HCT116 (cell line): Measurements from ENCODE around the gene FGF19. TPM values are rescaled to one million over a fixed set of nuclear protein-coding genes. Genes with fewer than 3 reads are reported as not detected.

Experiments
- ATAC-seq: fragments of 200-7000 bp; cut with Tn5 transposase; 2 replicates; pipeline ENCODE4 v1.9.1; 2020; ENCODE audit warnings: mild to moderate bottlenecking, moderate library complexity
- BruUV-seq: library from RNA; stranded (reverse); fragments of 400-500 nt; replicated peaks from 2 replicates; lab custom pipeline; 2021; lab: Mats Ljungman, UMichigan
- CTCF ChIA-PET: fragments of 300-600 bp; sonication (Branson Sonifier 250); formaldehyde crosslinking; loops from one replicate; lab custom pipeline; 2021; ENCODE audit warnings: antibody characterized with exemption; lab: Charles Lee
- POLR2A ChIA-PET: fragments of 300-600, 350-600 bp; sonication (Branson Sonifier 250); formaldehyde crosslinking; loops from one replicate; lab custom pipeline; 2021; ENCODE audit warnings: antibody characterized with exemption; lab: Charles Lee
- RAD21 ChIA-PET, 2 experiments: fragments of 300-600 bp; sonication (Branson Sonifier 250); formaldehyde crosslinking; loops; one replicate each; lab custom pipeline; 2023; ENCODE audit warnings: low total read pairs in 2 of 2; ENCODE audit not compliant: uncharacterized antibody in 2 of 2, unreplicated experiment in 2 of 2, low non-redundant PET in 1 of 2; lab: Charles Lee
- DNase-seq: peaks from one replicate; pipeline ENCODE4 v3.0.0-alpha.2; 2010; ENCODE audit warnings: low read depth, low spot score
- H2AFZ ChIP-seq: fragments of 200-600 bp; shearing (Covaris generic), sonication (generic); 2 replicates; pipeline ENCODE4 v1.6.1; 2017; ENCODE audit warnings: low read depth, mixed run types, mixed read lengths, antibody characterized with exemption, low read length; ENCODE audit not compliant: poor library complexity, severe bottlenecking
- H3K27ac ChIP-seq: 2 replicates; pipeline ENCODE4 v1.5.1; 2012; ENCODE audit warnings: low read depth, low read length
- H3K27me3 ChIP-seq: fragments of 200-600 bp; sonication (generic); 2 replicates; pipeline ENCODE4 v1.6.1; 2016; ENCODE audit warnings: mixed run types, low read length, mixed read lengths; ENCODE audit not compliant: insufficient read depth
- H3K36me3 ChIP-seq, 2 experiments: fragments of 200-500 bp in 1 of 2; fragments of 200-600 bp in 1 of 2; sonication (Bioruptor generic) in 1 of 2; sonication (generic) in 1 of 2; 2 replicates each; pipeline versions ENCODE4 v1.5.1 to v1.6.1; 2014 to 2016; ENCODE audit warnings: low read length in 2 of 2, inconsistent platforms in 1 of 2, mixed read lengths in 1 of 2, mixed run types in 1 of 2; ENCODE audit not compliant: insufficient read depth in 2 of 2, control insufficient read depth in 1 of 2
- H3K4me1 ChIP-seq, 2 experiments: fragments of 200-600 bp in 1 of 2; sonication (generic) in 1 of 2; 2 replicates each; pipeline versions ENCODE4 v1.5.1 to v1.6.1; 2012 to 2017; ENCODE audit warnings: low read length in 2 of 2, inconsistent platforms in 1 of 2, mild to moderate bottlenecking in 1 of 2, mixed read lengths in 1 of 2, mixed run types in 1 of 2, moderate library complexity in 1 of 2; ENCODE audit not compliant: insufficient read depth in 2 of 2, control insufficient read depth in 1 of 2
- H3K4me2 ChIP-seq: fragments of 200-600 bp; sonication (generic); 2 replicates; pipeline ENCODE4 v1.6.1; 2017; ENCODE audit warnings: mixed run types, low read length, mixed read lengths
- H3K4me3 ChIP-seq, 2 experiments: fragments of 200-600 bp in 1 of 2; sonication (generic) in 1 of 2; replicated peaks in 1 of 2; 2 replicates each; pipeline ENCODE4 v1.5.1; 2011 to 2016; ENCODE audit warnings: low read length in 2 of 2, control low read depth in 1 of 2, low read depth in 1 of 2, mild to moderate bottlenecking in 1 of 2, mixed read lengths in 1 of 2, mixed run types in 1 of 2
- H3K79me2 ChIP-seq: fragments of 200-600 bp; sonication (generic); 2 replicates; pipeline ENCODE4 v1.6.1; 2017; ENCODE audit warnings: mild to moderate bottlenecking, mixed run types, low read length, moderate library complexity, mixed read lengths; ENCODE audit not compliant: insufficient read depth
- H3K9ac ChIP-seq: fragments of 200-600 bp; sonication (generic); 2 replicates; pipeline ENCODE4 v1.6.1; 2016; ENCODE audit warnings: low read length, mixed read lengths
- H3K9me2 ChIP-seq: fragments of 200-600 bp; sonication (generic), shearing (Covaris generic); 2 replicates; pipeline ENCODE4 v1.6.1; 2017; ENCODE audit warnings: mixed run types, mild to moderate bottlenecking, moderate library complexity; ENCODE audit not compliant: insufficient read depth
- H3K9me3 ChIP-seq, 2 experiments: fragments of 200-500 bp in 1 of 2; fragments of 200-600 bp in 1 of 2; sonication (Bioruptor generic) in 1 of 2; sonication (generic) in 1 of 2; 2 replicates each; pipeline ENCODE4 v1.6.1; 2014 to 2017; ENCODE audit warnings: low read length in 2 of 2, mixed read lengths in 2 of 2, inconsistent platforms in 1 of 2, low read depth in 1 of 2, mild to moderate bottlenecking in 1 of 2, mixed run types in 1 of 2, moderate library complexity in 1 of 2; ENCODE audit not compliant: control insufficient read depth in 1 of 2, insufficient read depth in 1 of 2
- H4K20me1 ChIP-seq: fragments of 200-600 bp; sonication (generic), shearing (Covaris generic); 2 replicates; pipeline ENCODE4 v1.6.1; 2017; ENCODE audit warnings: mixed run types, mild to moderate bottlenecking, moderate library complexity; ENCODE audit not compliant: insufficient read depth
- ATF3 ChIP-seq: IDR thresholded peaks from 2 replicates; pipeline ENCODE4 v1.6.1; 2012
- CBX3 ChIP-seq: IDR thresholded peaks from 2 replicates; pipeline ENCODE4 v1.6.1; 2012; ENCODE audit warnings: low read depth
- CEBPB ChIP-seq: IDR thresholded peaks from 2 replicates; pipeline ENCODE4 v1.6.1; 2012; ENCODE audit warnings: low read depth
- CTCF ChIP-seq, 3 experiments: fragments of 200-600 bp in 1 of 3; sonication (generic) in 1 of 3; IDR thresholded peaks in 2 of 3; conservative IDR thresholded peaks in 1 of 3; 2 replicates each; pipeline ENCODE4 v1.5.1; 2012 to 2017; ENCODE audit warnings: low read depth in 2 of 3, low read length in 2 of 3, antibody characterized with exemption in 1 of 3, borderline replicate concordance in 1 of 3, control low read depth in 1 of 3, mild to moderate bottlenecking in 1 of 3, mixed read lengths in 1 of 3, mixed run types in 1 of 3, moderate library complexity in 1 of 3; ENCODE audit not compliant: insufficient read depth in 1 of 3
- EGR1 ChIP-seq: IDR thresholded peaks from 2 replicates; pipeline ENCODE4 v1.6.1; 2012; ENCODE audit warnings: low read depth
- EZH2 ChIP-seq: fragments of 200-600 bp; sonication (generic); IDR thresholded peaks from 2 replicates; pipeline ENCODE4 v1.6.1; 2017; ENCODE audit warnings: antibody characterized with exemption, mixed run types
- EZH2phosphoT487 ChIP-seq: fragments of 200-600 bp; IDR thresholded peaks from 2 replicates; pipeline ENCODE4 v1.6.1; 2018; ENCODE audit warnings: antibody characterized with exemption, borderline replicate concordance
- JUND ChIP-seq: IDR thresholded peaks from 2 replicates; pipeline ENCODE4 v1.6.1; 2012
- MAX ChIP-seq: IDR thresholded peaks from 2 replicates; pipeline ENCODE4 v1.6.1; 2012
- POLR2A ChIP-seq: IDR thresholded peaks from 2 replicates; pipeline ENCODE4 v1.7.0; 2011; ENCODE audit warnings: borderline replicate concordance; ENCODE audit not compliant: insufficient read depth, insufficient read length; ENCODE audit errors: extremely low read depth
- POLR2AphosphoS5 ChIP-seq: IDR thresholded peaks from 2 replicates; pipeline ENCODE4 v1.6.1; 2011; ENCODE audit warnings: mild to moderate bottlenecking, low read depth, low read length, moderate library complexity
- RAD21 ChIP-seq: IDR thresholded peaks from 2 replicates; pipeline ENCODE4 v1.6.1; 2012; ENCODE audit warnings: low read depth, mild to moderate bottlenecking
- REST ChIP-seq: IDR thresholded peaks from 2 replicates; pipeline ENCODE4 v1.6.1; 2012; ENCODE audit warnings: low read depth
- SP1 ChIP-seq: IDR thresholded peaks from 2 replicates; pipeline ENCODE4 v1.6.1; 2012; ENCODE audit warnings: low read depth
- SRF ChIP-seq: IDR thresholded peaks from 2 replicates; pipeline ENCODE4 v1.6.1; 2012; ENCODE audit warnings: low read depth
- TCF7L2 ChIP-seq: IDR thresholded peaks from 2 replicates; pipeline ENCODE4 v1.7.0; 2011; ENCODE audit warnings: borderline replicate concordance, inconsistent platforms; ENCODE audit not compliant: insufficient read depth, insufficient read length; ENCODE audit errors: extremely low read depth
- YY1 ChIP-seq: IDR thresholded peaks from 2 replicates; pipeline ENCODE4 v1.6.1; 2011; ENCODE audit warnings: low read length, low read depth, moderate library complexity, mild to moderate bottlenecking; ENCODE audit not compliant: insufficient replicate concordance; ENCODE audit errors: extremely low read depth
- ZNF274 ChIP-seq: fragments of 200-500 bp; sonication (Bioruptor generic); IDR thresholded peaks from 2 replicates; pipeline ENCODE4 v1.6.1; 2014; ENCODE audit warnings: mild to moderate bottlenecking, low read depth, low read length, inconsistent platforms
- intact Hi-C: fragments of 100-400 bp; cut with micrococcal nuclease; formaldehyde crosslinking; loops from 2 replicates; pipeline ENCODE4 v1.10.0; 2022
- total RNA-seq: library from RNA; stranded (reverse); gene quantifications from one replicate; pipeline ENCODE4 v1.2.1, GENCODE V29; 2021; ENCODE audit not compliant: unreplicated experiment

FGF19 gene
- total RNA-seq, 1 experiment from 2014 or later, result 37.5 TPM

GRCh38 chr11:69744435-69744834 is 40.6 kb upstream of the FGF19 start:
- DNase-seq (no peak), ATAC-seq (peak; percentile 69)
- H3K4me2 ChIP-seq, result peak overlapping the region; percentile 63
- intact Hi-C loops, result no loop called here
- H3K27me3 ChIP-seq, result no peaks in the 10 kb centered on the region
- H3K79me2 ChIP-seq, result no peaks in the 10 kb centered on the region
- H3K27ac ChIP-seq, result no peak overlapping the region
- RAD21 ChIA-PET, result no interaction called here
- no peak overlapping the region for H3K4me3 ChIP-seq
- H3K4me1 ChIP-seq, result peaks cover 8 to 9% of the 10 kb centered on the region in 2 experiments
- H4K20me1 ChIP-seq, result no peaks in the 10 kb centered on the region
- TF ChIP-seq EZH2phosphoT487, result no peak
- no peak for TF ChIP-seq REST
- TF ChIP-seq EGR1, result no peak
- no peak for TF ChIP-seq JUND
- TF ChIP-seq CBX3, result no peak
- TF ChIP-seq POLR2A, result no peak
- no peak for TF ChIP-seq EZH2
- TF ChIP-seq MAX, result no peak
- no peak for TF ChIP-seq SP1
- no peak for TF ChIP-seq TCF7L2
- no peak for TF ChIP-seq CTCF (IDR thresholded peaks at IDR 0.05 in 2 of 3, conservative IDR thresholded peaks at IDR 0.05 in 1 of 3; ENCODE audit: borderline replicate concordance in 1 of 3, insufficient read depth in 1 of 3, low read depth in 2 of 3, low read length in 2 of 3)
- no peak for TF ChIP-seq CEBPB
- TF ChIP-seq YY1, result no peak
- no peak for TF ChIP-seq POLR2AphosphoS5
- TF ChIP-seq ZNF274, result no peak
- TF ChIP-seq SRF, result no peak
- no peak for TF ChIP-seq RAD21
- no peak for TF ChIP-seq ATF3
- CTCF ChIA-PET, result no interaction called here
- POLR2A ChIA-PET, result no interaction called here
- BruUV-seq, result no TSS peak
- no peaks in the 10 kb centered on the region for H3K9me2 ChIP-seq
- no peaks in the 10 kb centered on the region for H3K9me3 ChIP-seq
- no peak overlapping the region for H3K9ac ChIP-seq
- H3K36me3 ChIP-seq, result no peaks in the 10 kb centered on the region
- H2AFZ ChIP-seq, result no peak overlapping the region
